ENCODE results near the gene PMEL.

The PMEL gene

GRCh38 chr12:55912908-55913307, 52.9 kb downstream of the PMEL start:
- DNase-seq, result no peak

DNA sequence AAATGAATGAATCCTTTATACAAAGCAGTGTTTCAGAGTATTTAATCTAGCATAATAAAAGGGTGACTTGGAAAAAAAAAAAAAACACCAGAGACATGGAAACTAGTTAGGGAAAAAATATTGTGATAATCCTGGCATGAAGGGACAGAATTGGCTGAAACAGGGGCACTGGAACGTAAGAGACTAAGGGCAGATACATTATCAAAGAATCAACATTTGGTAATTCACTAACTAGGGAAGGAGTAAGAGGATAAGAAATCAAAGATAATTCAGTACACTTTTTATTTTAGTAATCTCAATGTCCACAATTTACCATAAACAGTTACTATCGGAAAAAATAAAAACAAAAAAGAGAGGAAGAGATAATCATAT, 56.3 kb downstream of the PMEL start:
- no peak for DNase-seq

DNA sequence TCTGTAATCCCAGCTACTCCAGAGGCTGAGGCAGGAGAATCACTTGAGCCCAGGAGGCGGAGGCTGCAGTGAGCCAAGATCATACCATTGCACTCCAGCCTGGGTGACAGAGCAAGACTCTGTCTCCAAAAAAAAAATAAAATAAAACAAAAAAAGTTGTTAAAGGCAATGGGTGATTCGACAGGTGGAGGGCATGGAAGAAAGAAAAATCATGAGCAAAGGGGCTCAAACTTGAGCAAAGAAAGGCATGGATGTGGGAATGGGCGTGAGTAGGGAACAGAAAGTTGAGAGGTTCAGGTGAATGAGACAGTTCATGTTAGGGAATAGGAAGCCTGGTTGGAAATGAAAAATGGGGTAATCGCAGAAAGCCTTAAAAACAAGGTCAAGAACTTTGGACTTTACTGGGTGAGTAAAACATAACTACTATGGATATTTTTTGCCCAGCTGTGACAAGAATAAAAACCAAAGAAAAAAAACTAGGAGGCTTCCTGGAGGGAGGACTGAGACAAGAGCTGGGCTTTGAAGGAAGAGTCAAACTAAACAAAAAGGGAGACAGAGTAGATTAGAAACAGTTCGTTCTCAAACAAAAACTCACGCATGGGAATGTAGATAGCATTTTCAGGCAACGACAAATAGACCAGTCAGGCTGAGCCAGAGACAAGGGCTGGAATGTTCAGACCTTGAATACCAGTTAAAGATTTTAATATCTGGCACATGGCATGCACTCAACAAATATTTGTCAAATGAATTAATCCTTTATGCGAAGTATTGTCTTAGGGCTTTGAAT, 56.9 kb downstream of the PMEL start:
- DNase-seq, result no peak

DNA sequence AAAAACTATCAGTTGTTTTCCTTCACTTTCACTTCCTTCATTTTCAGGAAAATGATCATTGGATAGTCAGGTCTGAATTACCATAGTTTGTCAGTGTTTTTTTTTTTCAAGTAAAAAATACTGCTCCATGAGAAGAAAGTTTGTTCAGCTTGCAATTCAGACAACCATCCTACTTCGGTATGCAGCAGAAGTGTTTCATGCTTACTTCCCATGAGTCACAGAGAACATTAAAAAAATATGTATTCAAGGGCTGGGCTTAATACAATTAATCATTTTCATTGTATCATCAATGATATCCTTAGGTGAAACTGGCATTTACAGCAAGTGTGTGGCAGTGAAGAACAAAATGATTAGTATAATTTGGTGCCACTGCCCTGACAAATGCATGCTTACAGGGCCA, 59.8 kb downstream of the PMEL start:
- no peak for DNase-seq
